Erythroblast (primary cell): ENCODE data around the gene RASL12.

Experiments
- GATA1 ChIP-seq: IDR thresholded peaks from 2 replicates; pipeline ENCODE4 v1.6.1; 2011; ENCODE audit warnings: low read depth, mild to moderate bottlenecking, control low read depth, low read length, moderate library complexity
- POLR2A ChIP-seq: IDR thresholded peaks from 2 replicates; pipeline ENCODE4 v1.6.1; 2011; ENCODE audit warnings: mild to moderate bottlenecking, low read length

- TF ChIP-seq POLR2A (no peak), GATA1 (no peak)
These were observed 9.1 kb downstream of the RASL12 start for GRCh38 chr15:65058394-65059368.
